HG03280 (cell line): ENCODE results near the gene PTGFRN.
"Not testable (repeated sequence)": the region's sequence is repeated elsewhere in the genome, so short reads cannot be mapped to it uniquely, and the experiment has no call there.

Experiments
- ATAC-seq: cut with Tn5 transposase; IDR thresholded peaks from one replicate; pipeline ENCODE4 v1.9.1; 2021; ENCODE audit warnings: mild to moderate bottlenecking, moderate library complexity; ENCODE audit not compliant: unreplicated experiment

PTGFRN gene

GRCh38 chr1:116962987-116963639 is 53.4 kb downstream of the PTGFRN start:
- ATAC-seq, result no peak

GRCh38 chr1:116966791-116967190 is 57.1 kb downstream of the PTGFRN start:
- ATAC-seq, result no peak

GRCh38 chr1:116968724-116969123 is 59.0 kb downstream of the PTGFRN start:
- ATAC-seq, result no peak

GRCh38 chr1:116971258-116971860 is 61.6 kb downstream of the PTGFRN start:
- no peak for ATAC-seq

GRCh38 chr1:116971965-116972673 is 62.4 kb downstream of the PTGFRN start:
- ATAC-seq, result no peak

GRCh38 chr1:116972674-116973030 is 62.9 kb downstream of the PTGFRN start:
- no peak for ATAC-seq

GRCh38 chr1:116980309-116980708 is 70.6 kb downstream of the PTGFRN start:
- not testable (repeated sequence) for ATAC-seq

- no peak for ATAC-seq
Observed at GRCh38 chr1:116981521-116982037, 71.9 kb downstream of the PTGFRN start.

GRCh38 chr1:116982319-116983004 is 72.7 kb downstream of the PTGFRN start:
- ATAC-seq, result no peak

- no peak for ATAC-seq
Observed at GRCh38 chr1:116983112-116983511, 73.4 kb downstream of the PTGFRN start.

GRCh38 chr1:116983678-116984077 is 74.0 kb downstream of the PTGFRN start:
- ATAC-seq, result no peak

GRCh38 chr1:116984406-116985160 is 74.9 kb downstream of the PTGFRN start:
- ATAC-seq, result no peak

GRCh38 chr1:116986421-116987255 is 76.9 kb downstream of the PTGFRN start:
- no peak for ATAC-seq

GRCh38 chr1:116987256-116987555 is 77.5 kb downstream of the PTGFRN start:
- no peak for ATAC-seq

- no peak for ATAC-seq
Observed at GRCh38 chr1:116988248-116988647, 78.5 kb downstream of the PTGFRN start.

GRCh38 chr1:116988908-116989307 is 79.2 kb downstream of the PTGFRN start:
- ATAC-seq, result no peak

GRCh38 chr1:116989835-116990234 is 80.1 kb downstream of the PTGFRN start:
- no peak for ATAC-seq

- ATAC-seq, result no peak
Observed at GRCh38 chr1:116990612-116991151, 81.0 kb downstream of the PTGFRN start.

- ATAC-seq, result no peak
Observed at GRCh38 chr1:116991171-116991845, 81.6 kb downstream of the PTGFRN start.
